Esophagus squamous epithelium (tissue), 5 donors: ENCODE measurements around the gene GAP43. TPM values are rescaled to one million over a fixed set of nuclear protein-coding genes. Genes with fewer than 3 reads are reported as not detected.

Experiments used
- DNase-seq: peaks from one replicate; lab custom pipeline; 2025; lab: John Stamatoyannopoulos, UW
- H3K27ac ChIP-seq, 4 donors: fragments of 200-600 bp; sonication (generic); one replicate each; pipeline ENCODE4 v1.5.1; 2016 to 2019; ENCODE audit warnings: mild to moderate bottlenecking in 1 of 4
- H3K27me3 ChIP-seq, 4 donors: fragments of 200-600 bp; sonication (generic); 1 replicate in 3 of 4; 2 replicates in 1 of 4; pipeline versions ENCODE4 v1.5.1 to v1.6.0; 2017 to 2021; ENCODE audit warnings: antibody characterized with exemption in 1 of 4
- H3K36me3 ChIP-seq, 3 donors: fragments of 200-600 bp; sonication (generic); one replicate each; pipeline ENCODE4 v1.5.1; 2016 to 2019
- H3K4me1 ChIP-seq, 3 donors: fragments of 200-600 bp; sonication (generic); one replicate each; pipeline ENCODE4 v1.5.1; 2017 to 2019
- H3K4me3 ChIP-seq, 4 donors: fragments of 200-600 bp; sonication (generic); 1 replicate in 3 of 4; 2 replicates in 1 of 4; pipeline ENCODE4 v1.5.1; 2016 to 2019; ENCODE audit warnings: mild to moderate bottlenecking in 2 of 4, moderate library complexity in 1 of 4
- H3K9me3 ChIP-seq, 3 donors: fragments of 200-600 bp; sonication (generic); one replicate each; pipeline ENCODE4 v1.5.1; 2016 to 2019
- CTCF ChIP-seq, 6 experiments: fragments of 450-650 bp in 4 of 6; fragments of 200-600 bp in 2 of 6; sonication (generic) in 2 of 6; IDR thresholded peaks; one replicate each; pipeline ENCODE4 v1.5.1; 2016 to 2019; ENCODE audit warnings: antibody characterized with exemption in 6 of 6, mild to moderate bottlenecking in 4 of 6, moderate library complexity in 4 of 6
- POLR2A ChIP-seq, 4 donors: fragments of 450-650 bp; IDR thresholded peaks; one replicate each; pipeline ENCODE4 v1.6.1; 2017; ENCODE audit warnings: antibody characterized with exemption in 4 of 4, mild to moderate bottlenecking in 4 of 4, moderate library complexity in 3 of 4
- WGBS, 2 donors: methylation state at CpG; one replicate each; pipeline ENCODE4 v1.1.5; 2018; 5-methylcytosine and 5-hydroxymethylcytosine counted together
- intact Hi-C: fragments of 100-400 bp; cut with DNase I; formaldehyde crosslinking; loops from one replicate; pipeline ENCODE4 v1.15.0; 2022
- total RNA-seq, 4 donors: library from RNA; depleted of rRNA; stranded (reverse); fragments of >200 nt; gene quantifications; one replicate each; pipeline ENCODE4 v1.1.0, GENCODE V29; 2016
- donor health status: DM: yes; HTN: yes; CAD: no.

GAP43 gene
- total RNA-seq, 4 donors from 2014 or later, result 1.2 TPM; not detected in 3

- no peak for DNase-seq
- intact Hi-C loops, result no loop called here
- Histone ChIP-seq H3K36me3 (no peaks in the 10 kb centered on the region), H3K27ac (no peak overlapping the region), H3K27me3 (peaks cover 0 to 44% (median 7%) of the 10 kb centered on the region in 4 donors), H3K4me1 (peaks cover 0 to 14% (median 7%) of the 10 kb centered on the region in 3 donors), H3K9me3 (no peaks in the 10 kb centered on the region), H3K4me3 (no peak overlapping the region)
- TF ChIP-seq POLR2A (IDR thresholded peaks at IDR 0.05) (no peak), CTCF (IDR thresholded peaks at IDR 0.05) (no peak)
- 44 to 48% methylated on average over 3 of the region's 3 CpGs for WGBS, 2 donors
Measured at GRCh38 chr3:115627180-115628074, 4.1 kb downstream of the GAP43 start.

GRCh38 chr3:115628075-115628412 is 4.7 kb downstream of the GAP43 start:
- H3K4me3 ChIP-seq, result no peak overlapping the region
- TF ChIP-seq CTCF (IDR thresholded peaks at IDR 0.05) (no peak), POLR2A (IDR thresholded peaks at IDR 0.05) (no peak)
- peaks cover 0 to 14% (median 7%) of the 10 kb centered on the region in 3 donors for H3K4me1 ChIP-seq
- WGBS, 2 donors, result 19 to 65% methylated on average over 1 of the region's 1 CpG
- no peaks in the 10 kb centered on the region for H3K36me3 ChIP-seq
- no peak for DNase-seq
- peaks cover 0 to 43% (median 7%) of the 10 kb centered on the region in 4 donors for H3K27me3 ChIP-seq
- intact Hi-C loops, result no loop called here
- no peaks in the 10 kb centered on the region for H3K9me3 ChIP-seq
- no peak overlapping the region for H3K27ac ChIP-seq

GRCh38 chr3:115630850-115631249 is 7.5 kb downstream of the GAP43 start:
- intact Hi-C loops, result no loop called here
- no peak for TF ChIP-seq CTCF (IDR thresholded peaks at IDR 0.05)
- no peak for TF ChIP-seq POLR2A (IDR thresholded peaks at IDR 0.05)
- Histone ChIP-seq H3K9me3 (no peaks in the 10 kb centered on the region), H3K27me3 (peaks cover 0 to 15% (median 0%) of the 10 kb centered on the region in 4 donors), H3K4me3 (no peak overlapping the region), H3K4me1 (no peaks in the 10 kb centered on the region), H3K27ac (no peak overlapping the region), H3K36me3 (no peaks in the 10 kb centered on the region)
- no peak for DNase-seq
- 67 to 71% methylated on average over 3 of the region's 3 CpGs for WGBS, 2 donors

- no peak for DNase-seq
- no peak overlapping the region for H3K4me3 ChIP-seq
- H3K4me1 ChIP-seq, result no peaks in the 10 kb centered on the region
- intact Hi-C loops, result no loop called here
- H3K27me3 ChIP-seq, result peaks cover 0 to 4% (median 0%) of the 10 kb centered on the region in 4 donors
- no peaks in the 10 kb centered on the region for H3K36me3 ChIP-seq
- H3K9me3 ChIP-seq, result no peaks in the 10 kb centered on the region
- TF ChIP-seq POLR2A (IDR thresholded peaks at IDR 0.05) (no peak), CTCF (IDR thresholded peaks at IDR 0.05) (no peak)
- H3K27ac ChIP-seq, result no peak overlapping the region
Measured at GRCh38 chr3:115632026-115632425, 8.7 kb downstream of the GAP43 start.

GRCh38 chr3:115633467-115633866 is 10.2 kb downstream of the GAP43 start:
- Histone ChIP-seq H3K27ac (no peak overlapping the region), H3K4me1 (no peaks in the 10 kb centered on the region), H3K4me3 (no peak overlapping the region), H3K36me3 (no peaks in the 10 kb centered on the region), H3K9me3 (no peaks in the 10 kb centered on the region), H3K27me3 (peaks cover 0 to 4% (median 0%) of the 10 kb centered on the region in 4 donors)
- DNase-seq, result no peak
- intact Hi-C loops, result no loop called here
- no peak for TF ChIP-seq CTCF (IDR thresholded peaks at IDR 0.05)
- TF ChIP-seq POLR2A (IDR thresholded peaks at IDR 0.05), result no peak
- 73 to 78% methylated on average over 3 of the region's 3 CpGs for WGBS, 2 donors
